HepG2 (cell line): ENCODE results near the gene RRAD. TPM values are rescaled to one million over a fixed set of nuclear protein-coding genes. Genes with fewer than 3 reads are reported as not detected.
A peak's percentile ranks its signal among the peaks of the same experiment; 100 is the strongest.

Experiments
- AGO1 ChIP-seq: fragments of 200-400 bp; formaldehyde crosslinking; IDR thresholded peaks from 2 replicates; pipeline ENCODE4 v1.6.1; 2017; ENCODE audit warnings: mild to moderate bottlenecking, low read depth, low read length, moderate library complexity; ENCODE audit not compliant: poor library complexity, severe bottlenecking
- FUBP1 ChIP-seq: sonication (generic); formaldehyde crosslinking; IDR thresholded peaks from 2 replicates; pipeline ENCODE4 v1.5.1; 2020; ENCODE audit warnings: missing genetic modification reagents, mild to moderate bottlenecking, borderline replicate concordance
- HINFP ChIP-seq: sonication (generic); formaldehyde crosslinking; IDR thresholded peaks from 2 replicates; pipeline ENCODE4 v1.4.0; 2020; ENCODE audit warnings: low read depth, mild to moderate bottlenecking, missing genetic modification reagents
- HNRNPK ChIP-seq: fragments of 200-400 bp; formaldehyde crosslinking; IDR thresholded peaks from 2 replicates; pipeline ENCODE4 v1.6.1; 2018; ENCODE audit warnings: low read length, low read depth, moderate library complexity, mild to moderate bottlenecking; ENCODE audit not compliant: poor library complexity, severe bottlenecking
- IKZF5 ChIP-seq: IDR thresholded peaks from 2 replicates; pipeline ENCODE4 v1.6.1; 2018; ENCODE audit warnings: missing genetic modification reagents, mild to moderate bottlenecking, missing compliant biosample characterization
- JARID2 ChIP-seq: sonication (generic); formaldehyde crosslinking; IDR thresholded peaks from 2 replicates; pipeline ENCODE4 v1.8.1; 2023; ENCODE audit warnings: missing genetic modification reagents, inconsistent platforms; ENCODE audit not compliant: insufficient replicate concordance
- JUND ChIP-seq: sonication (generic); formaldehyde crosslinking; IDR thresholded peaks from 2 replicates; pipeline ENCODE4 v1.8.0; 2022; ENCODE audit warnings: mild to moderate bottlenecking, missing genetic modification reagents
- MXI1 ChIP-seq: IDR thresholded peaks from 3 replicates; pipeline ENCODE4 v1.6.1; 2012; ENCODE audit warnings: low read depth, low read length, inconsistent platforms, borderline replicate concordance
- PAXIP1 ChIP-seq: sonication (generic); formaldehyde crosslinking; conservative IDR thresholded peaks from 2 replicates; pipeline ENCODE4 v1.4.0; 2020; ENCODE audit warnings: mild to moderate bottlenecking, missing genetic modification reagents, moderate library complexity
- PREB ChIP-seq: sonication (generic); formaldehyde crosslinking; IDR thresholded peaks from 2 replicates; pipeline ENCODE4 v1.4.0; 2020; ENCODE audit warnings: missing genetic modification reagents
- ZFX ChIP-seq: sonication (generic); formaldehyde crosslinking; IDR thresholded peaks from 2 replicates; pipeline ENCODE4 v1.4.0; 2020; ENCODE audit warnings: mild to moderate bottlenecking, low read depth, missing genetic modification reagents, moderate library complexity
- ZNF12 ChIP-seq: sonication (generic); formaldehyde crosslinking; IDR thresholded peaks from 2 replicates; pipeline ENCODE4 v1.5.0; 2020; ENCODE audit warnings: missing genetic modification reagents
- ZNF687 ChIP-seq: sonication (generic); formaldehyde crosslinking; IDR thresholded peaks from 2 replicates; pipeline ENCODE4 v1.5.1; 2020; ENCODE audit warnings: mild to moderate bottlenecking, missing genetic modification reagents, moderate library complexity
- polyA plus RNA-seq, 8 experiments: library from polyadenylated mRNA; depleted of rRNA in 3 of 8; stranded (reverse) in 7 of 8; unstranded in 1 of 8; fragments of >200 nt; fragmentation: Illumina TruSeq in 4 of 8; extraction: Trizol in 4 of 8; gene quantifications; 2 replicates each; pipeline versions ENCODE4 v1.2.1 to v1.2.3, GENCODE V29; 2011 to 2016; ENCODE audit warnings: low read depth in 4 of 8, missing spikeins in 1 of 8, mixed read lengths in 1 of 8; ENCODE audit not compliant: insufficient read depth in 1 of 8
- total RNA-seq, 5 experiments: library from RNA; depleted of rRNA; stranded (reverse); fragments of >200 nt; fragmentation: Illumina TruSeq; extraction: Trizol; gene quantifications; 2 replicates each; pipeline ENCODE4 v1.2.3, GENCODE V29; 2016; ENCODE audit warnings: low read depth in 1 of 5

RRAD gene
- total and polyA plus RNA-seq, 2 of the 13 experiments (the other 11 are each of a cell fraction or from before 2014, with no cell fraction given) = 0.80 to 1.1 TPM

- TF ChIP-seq JUND (CRISPR knock-in tag) (no peak), AGO1 (peak; percentile 76), FUBP1 (no peak), PREB (CRISPR knock-in tag) (no peak), JARID2 (CRISPR knock-in tag) (no peak), MXI1 (no peak; the same call in 2 of the 3 replicates), ZNF12 (CRISPR knock-in tag) (peak; percentile 83), HINFP (CRISPR knock-in tag) (peak; percentile 82; the same call in 1 of the 2 replicates), HNRNPK (peak; percentile 96), IKZF5 (CRISPR knock-in tag) (peak; percentile 54; the same call in 1 of the 2 replicates), ZFX (CRISPR knock-in tag) (peak; percentile 84), PAXIP1 (CRISPR knock-in tag) (0 out of 2 replicates have a peak, but pooled peaks have one; percentile 33), ZNF687 (CRISPR knock-in tag) (peak; percentile 96)
Measured at GRCh38 chr16:66872943-66873684, 52.2 kb downstream of the RRAD start (continued).
